ENCODE measurements around the gene SLC52A1. TPM values are rescaled to one million over a fixed set of nuclear protein-coding genes. Genes with fewer than 3 reads are reported as not detected.

SLC52A1 gene
- polyA plus RNA-seq, 2 of the 4 experiments (the other 2 are of a cell fraction), result 1.0 to 1.4 TPM

GRCh38 chr17:4998027-4998731 lies 37.0 kb downstream of the SLC52A1 start:
- ATAC-seq, result peak; percentile 40 to 62
- peak; percentile 33 to 36 for DNase-seq (ENCODE audit: low read depth in 1 of 2, low spot score in 1 of 2)
- Histone ChIP-seq H3K4me3 (peak overlapping the region; percentile 95), H3K4me2 (peak overlapping the region; percentile 89), H3K9me3 (no peaks in the 10 kb centered on the region), H3K4me1 (peaks cover 26% of the 10 kb centered on the region), H3K27ac (peak overlapping the region; percentile 87 to 91)
- CTCF ChIA-PET, result interaction anchor here (0.8 to 3.2 kb wide), 9 partner anchors 8 to 1430 kb away, joined by 3 to 23 read pairs (median 5); partner anchors contain the start of gene CAMTA2
- no peak for FAIRE-seq
- TF ChIP-seq POLR2A (IDR thresholded peaks at IDR 0.05; ENCODE audit: low read length) (peak; percentile 18; the same call in 1 of the 2 replicates), BCL3 (IDR thresholded peaks at IDR 0.05) (peak; percentile 9; the same call in 2 of the 3 replicates), PHF8 (IDR thresholded peaks at IDR 0.05; ENCODE audit: borderline replicate concordance, low read depth) (peak; percentile 79), HOXB5 (CRISPR knock-in tag; IDR thresholded peaks at IDR 0.05) (no peak)
- 4% methylated on average over 12 of the region's 55 CpGs for WGBS (ENCODE audit: missing lambda C conversion rate)
- POLR2A ChIA-PET, result interaction anchor here (0.6 to 2.3 kb wide), 8 partner anchors 9 to 238 kb away, joined by 3 to 15 read pairs (median 4); partner anchors contain the start of genes CAMTA2, PFN1, RNF167 and SLC25A11

DNA sequence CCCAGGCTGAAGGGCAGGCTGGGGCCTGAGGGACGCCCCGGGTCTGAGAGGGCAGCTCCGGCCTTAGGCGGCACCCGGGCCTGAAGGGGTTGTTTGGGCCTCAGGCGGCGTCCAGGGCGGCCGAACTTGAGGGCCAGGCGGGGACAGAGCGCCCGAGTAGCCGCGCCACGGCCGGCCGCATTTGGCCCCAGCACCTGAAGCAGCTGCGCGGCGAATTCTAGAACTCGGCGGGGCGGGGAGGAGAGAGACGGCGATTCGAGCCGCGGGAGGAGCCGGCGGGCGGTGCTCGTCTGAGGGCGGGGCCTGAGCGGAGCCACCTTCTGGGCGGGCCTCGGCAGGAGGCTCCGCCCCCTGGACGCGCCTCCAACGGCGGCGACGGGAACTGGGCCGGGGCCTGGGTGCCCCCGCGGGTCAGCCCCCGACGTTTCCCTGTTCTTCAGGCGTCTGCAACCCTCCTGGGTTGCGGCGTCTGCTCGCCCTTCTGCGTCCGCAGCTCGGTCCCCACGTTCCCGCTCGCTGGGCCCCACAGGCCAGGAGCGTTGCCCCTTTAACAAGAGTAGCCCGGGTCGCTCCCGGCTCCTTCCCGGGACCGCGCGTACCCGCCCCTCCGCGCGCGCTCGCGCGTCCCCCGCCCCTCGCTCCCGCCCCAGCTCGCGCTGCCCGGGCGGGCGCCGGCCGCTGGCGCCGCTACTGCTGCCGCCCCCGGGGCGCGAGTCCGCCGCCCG lies 37.8 kb downstream of the SLC52A1 start, which contains the start of the genes INCA1 and KIF1C:
Gene INCA1 (minus strand): TSS at position 221 of the 725 bp plus-strand sequence. CDS start 3,085 bp downstream, outside the sequence.
Gene KIF1C (plus strand): TSS at position 649 of the 725 bp plus-strand sequence. CDS start 2,297 bp downstream, outside the sequence.
- H3K27ac ChIP-seq, result peak within 1 kb of the TSS; percentile 87 to 91
- H3K4me2 ChIP-seq, result peak within 1 kb of the TSS; percentile 89
- TF ChIP-seq KDM1A (IDR thresholded peaks at IDR 0.05; ENCODE audit: low read depth) (no peak), TFCP2L1 (CRISPR knock-in tag; IDR thresholded peaks at IDR 0.05) (0 out of 2 replicates have a peak, but pooled peaks have one; percentile 31), ESRRA (IDR thresholded peaks at IDR 0.05; ENCODE audit: borderline replicate concordance, low read length) (no peak), RFX5 (IDR thresholded peaks at IDR 0.05) (no peak), POLR2A (IDR thresholded peaks at IDR 0.05; ENCODE audit: low read length) (peak; percentile 82), NFE2L2 (conservative IDR thresholded peaks at IDR 0.05; ENCODE audit: low read length) (no peak), PHF8 (IDR thresholded peaks at IDR 0.05; ENCODE audit: borderline replicate concordance, low read depth) (peak; percentile 67; the same call in 1 of the 2 replicates), MAX (IDR thresholded peaks at IDR 0.05) (peak; percentile 62), HOXB13 (CRISPR knock-in tag; IDR thresholded peaks at IDR 0.05; ENCODE audit: low read depth) (no peak), ZFP36 (IDR thresholded peaks at IDR 0.05; ENCODE audit: borderline replicate concordance, partially characterized antibody) (no peak), BCL3 (IDR thresholded peaks at IDR 0.05) (peak; percentile 79; the same call in 1 of the 3 replicates), FOXS1 (CRISPR knock-in tag; IDR thresholded peaks at IDR 0.05) (no peak), CBX2 (IDR thresholded peaks at IDR 0.05; ENCODE audit: borderline replicate concordance, low read depth) (no peak), GATA3 (IDR thresholded peaks at IDR 0.05; ENCODE audit: borderline replicate concordance) (no peak), PBX3 (IDR thresholded peaks at IDR 0.05) (no peak), CHD2 (IDR thresholded peaks at IDR 0.05; ENCODE audit: low read length, partially characterized antibody) (no peak), MAZ (IDR thresholded peaks at IDR 0.05; ENCODE audit: borderline replicate concordance, low read depth, low read length) (no peak), JUN (IDR thresholded peaks at IDR 0.05) (peak; percentile 91 to 98), RNF2 (IDR thresholded peaks at IDR 0.05; ENCODE audit: borderline replicate concordance, low read depth) (0 out of 2 replicates have a peak, but pooled peaks have one; percentile 43), BHLHE40 (IDR thresholded peaks at IDR 0.05; ENCODE audit: low read depth, low read length) (no peak)
- TF ChIP-seq, protein P1, sequence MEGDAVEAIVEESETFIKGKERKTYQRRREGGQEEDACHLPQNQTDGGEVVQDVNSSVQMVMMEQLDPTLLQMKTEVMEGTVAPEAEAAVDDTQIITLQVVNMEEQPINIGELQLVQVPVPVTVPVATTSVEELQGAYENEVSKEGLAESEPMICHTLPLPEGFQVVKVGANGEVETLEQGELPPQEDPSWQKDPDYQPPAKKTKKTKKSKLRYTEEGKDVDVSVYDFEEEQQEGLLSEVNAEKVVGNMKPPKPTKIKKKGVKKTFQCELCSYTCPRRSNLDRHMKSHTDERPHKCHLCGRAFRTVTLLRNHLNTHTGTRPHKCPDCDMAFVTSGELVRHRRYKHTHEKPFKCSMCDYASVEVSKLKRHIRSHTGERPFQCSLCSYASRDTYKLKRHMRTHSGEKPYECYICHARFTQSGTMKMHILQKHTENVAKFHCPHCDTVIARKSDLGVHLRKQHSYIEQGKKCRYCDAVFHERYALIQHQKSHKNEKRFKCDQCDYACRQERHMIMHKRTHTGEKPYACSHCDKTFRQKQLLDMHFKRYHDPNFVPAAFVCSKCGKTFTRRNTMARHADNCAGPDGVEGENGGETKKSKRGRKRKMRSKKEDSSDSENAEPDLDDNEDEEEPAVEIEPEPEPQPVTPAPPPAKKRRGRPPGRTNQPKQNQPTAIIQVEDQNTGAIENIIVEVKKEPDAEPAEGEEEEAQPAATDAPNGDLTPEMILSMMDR (IDR thresholded peaks at IDR 0.05), result no peak
- CTCF ChIA-PET, result interaction anchor here (0.7 to 3.2 kb wide), 10 partner anchors 8 to 1430 kb away, joined by 3 to 23 read pairs (median 5); partner anchors contain the start of gene CAMTA2
- ATAC-seq (peak; percentile 86 to 93), FAIRE-seq (no peak), DNase-seq (ENCODE audit: low read depth in 1 of 2, low spot score in 1 of 2) (peak; percentile 91 to 98)
- WGBS (ENCODE audit: missing lambda C conversion rate), result 4% methylated on average over 21 of the region's 93 CpGs
- no peaks in the 10 kb centered on the region for H3K9me3 ChIP-seq
- POLR2A ChIA-PET, result interaction anchor here (0.6 to 2.3 kb wide), 8 partner anchors 9 to 66 kb away, joined by 3 to 15 read pairs (median 5); partner anchors contain the start of genes CAMTA2, PFN1, RNF167 and SLC25A11
- H3K4me3 ChIP-seq, result peak within 1 kb of the TSS; percentile 95
- H3K4me1 ChIP-seq, result peaks cover 26% of the 10 kb centered on the region
